ENCODE results near the gene GRPEL1.

DNA sequence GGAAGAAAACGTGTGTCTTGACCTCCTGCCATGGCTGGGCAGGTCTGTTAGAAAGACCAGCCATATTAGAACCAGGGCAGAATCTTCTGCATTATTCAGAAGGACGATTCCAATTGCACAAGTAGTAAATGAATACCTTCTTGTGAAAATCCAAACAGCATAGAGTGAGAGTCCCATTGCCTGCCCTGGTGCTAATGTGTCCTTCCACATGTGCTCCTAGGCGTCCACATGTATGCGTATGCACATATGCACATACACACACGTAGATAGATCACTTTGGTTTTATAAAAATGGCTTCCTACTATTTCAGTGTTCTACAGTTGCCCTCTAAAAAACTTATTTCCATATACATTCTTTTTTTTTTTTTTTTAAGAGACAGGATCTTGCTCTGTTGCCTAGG is 10.2 kb upstream of the GRPEL1 start:
- TF ChIP-seq, protein P1, sequence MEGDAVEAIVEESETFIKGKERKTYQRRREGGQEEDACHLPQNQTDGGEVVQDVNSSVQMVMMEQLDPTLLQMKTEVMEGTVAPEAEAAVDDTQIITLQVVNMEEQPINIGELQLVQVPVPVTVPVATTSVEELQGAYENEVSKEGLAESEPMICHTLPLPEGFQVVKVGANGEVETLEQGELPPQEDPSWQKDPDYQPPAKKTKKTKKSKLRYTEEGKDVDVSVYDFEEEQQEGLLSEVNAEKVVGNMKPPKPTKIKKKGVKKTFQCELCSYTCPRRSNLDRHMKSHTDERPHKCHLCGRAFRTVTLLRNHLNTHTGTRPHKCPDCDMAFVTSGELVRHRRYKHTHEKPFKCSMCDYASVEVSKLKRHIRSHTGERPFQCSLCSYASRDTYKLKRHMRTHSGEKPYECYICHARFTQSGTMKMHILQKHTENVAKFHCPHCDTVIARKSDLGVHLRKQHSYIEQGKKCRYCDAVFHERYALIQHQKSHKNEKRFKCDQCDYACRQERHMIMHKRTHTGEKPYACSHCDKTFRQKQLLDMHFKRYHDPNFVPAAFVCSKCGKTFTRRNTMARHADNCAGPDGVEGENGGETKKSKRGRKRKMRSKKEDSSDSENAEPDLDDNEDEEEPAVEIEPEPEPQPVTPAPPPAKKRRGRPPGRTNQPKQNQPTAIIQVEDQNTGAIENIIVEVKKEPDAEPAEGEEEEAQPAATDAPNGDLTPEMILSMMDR (conservative IDR thresholded peaks at IDR 0.05) = no peak
- no peak for TF ChIP-seq ZFX (IDR thresholded peaks at IDR 0.05)

Data from C4-2B (cell line).